HepG2 (cell line): ENCODE results near the gene ZNF341. TPM values are rescaled to one million over a fixed set of nuclear protein-coding genes. Genes with fewer than 3 reads are reported as not detected.

Experiments used
- CREB1 ChIP-seq, 2 experiments: fragments of 450-650 bp in 1 of 2; IDR thresholded peaks; 2 replicates each; pipeline ENCODE4 v1.6.1; 2016 to 2017; ENCODE audit warnings: control low read depth in 1 of 2, mild to moderate bottlenecking in 1 of 2, missing compliant biosample characterization in 1 of 2, missing genetic modification characterization in 1 of 2
- E2F2 ChIP-seq: sonication (generic); formaldehyde crosslinking; IDR thresholded peaks from 2 replicates; pipeline ENCODE4 v1.4.0; 2020; ENCODE audit warnings: missing genetic modification reagents, borderline replicate concordance
- FOXK2 ChIP-seq: fragments of 450-650 bp; IDR thresholded peaks from 2 replicates; pipeline ENCODE4 v1.6.1; 2016
- POGZ ChIP-seq: sonication (generic); formaldehyde crosslinking; IDR thresholded peaks from 2 replicates; pipeline ENCODE4 v1.4.0; 2020; ENCODE audit warnings: mild to moderate bottlenecking, missing genetic modification reagents
- RBM22 ChIP-seq: fragments of 200-400 bp; formaldehyde crosslinking; optimal IDR thresholded peaks from 2 replicates; pipeline ENCODE3; 2017; ENCODE audit warnings: mild to moderate bottlenecking, low read length, moderate library complexity
- SAFB2 ChIP-seq: sonication (generic); formaldehyde crosslinking; IDR thresholded peaks from 2 replicates; pipeline ENCODE4 v1.5.1; 2020; ENCODE audit warnings: missing genetic modification reagents, low read depth, mild to moderate bottlenecking, borderline replicate concordance
- SMAD1 ChIP-seq: sonication (generic); formaldehyde crosslinking; IDR thresholded peaks from 2 replicates; pipeline ENCODE4 v1.4.0; 2020; ENCODE audit warnings: missing genetic modification reagents, low read depth, mild to moderate bottlenecking, borderline replicate concordance
- ZFP91 ChIP-seq: sonication (generic); formaldehyde crosslinking; IDR thresholded peaks from 2 replicates; pipeline ENCODE4 v1.9.0; 2022; ENCODE audit warnings: missing genetic modification reagents, mild to moderate bottlenecking, borderline replicate concordance
- ZNF326 ChIP-seq: sonication (generic); formaldehyde crosslinking; IDR thresholded peaks from 2 replicates; pipeline ENCODE4 v1.4.0; 2020; ENCODE audit warnings: missing genetic modification reagents, borderline replicate concordance
- ZNF609 ChIP-seq: sonication (generic); formaldehyde crosslinking; IDR thresholded peaks from 2 replicates; pipeline ENCODE4 v1.4.0; 2020; ENCODE audit warnings: mild to moderate bottlenecking, missing genetic modification reagents, borderline replicate concordance
- ZSCAN20 ChIP-seq: sonication (generic); formaldehyde crosslinking; IDR thresholded peaks from 2 replicates; pipeline ENCODE4 v1.4.0; 2020; ENCODE audit warnings: missing genetic modification reagents, mild to moderate bottlenecking, borderline replicate concordance
- polyA plus RNA-seq, 8 experiments: library from polyadenylated mRNA; depleted of rRNA in 3 of 8; stranded (reverse) in 7 of 8; unstranded in 1 of 8; fragments of >200 nt; fragmentation: Illumina TruSeq in 4 of 8; extraction: Trizol in 4 of 8; gene quantifications; 2 replicates each; pipeline versions ENCODE4 v1.2.1 to v1.2.3, GENCODE V29; 2011 to 2016; ENCODE audit warnings: low read depth in 4 of 8, missing spikeins in 1 of 8, mixed read lengths in 1 of 8; ENCODE audit not compliant: insufficient read depth in 1 of 8
- total RNA-seq, 5 experiments: library from RNA; depleted of rRNA; stranded (reverse); fragments of >200 nt; fragmentation: Illumina TruSeq; extraction: Trizol; gene quantifications; 2 replicates each; pipeline ENCODE4 v1.2.3, GENCODE V29; 2016; ENCODE audit warnings: low read depth in 1 of 5

The ZNF341 gene
- total and polyA plus RNA-seq, 2 of the 13 experiments (the other 11 are each of a cell fraction or from before 2014, with no cell fraction given): 1.1 to 2.2 TPM

- TF ChIP-seq ZNF609 (CRISPR knock-in tag) (no peak), FOXK2 (no peak), ZFP91 (CRISPR knock-in tag) (0 out of 2 replicates have a peak, but pooled peaks have one; percentile 14), RBM22 (no peak), SAFB2 (CRISPR knock-in tag) (0 out of 2 replicates have a peak, but pooled peaks have one; percentile 35), POGZ (0 out of 2 replicates have a peak, but pooled peaks have one; percentile 14), E2F2 (CRISPR knock-in tag) (no peak), ZSCAN20 (no peak), SMAD1 (CRISPR knock-in tag) (no peak), ZNF326 (CRISPR knock-in tag) (no peak), CREB1 (IDR thresholded peaks at IDR 0.05) (no peak), CREB1 (CRISPR knock-in tag; IDR thresholded peaks at IDR 0.05) (no peak)
These were observed 37.8 kb upstream of the ZNF341 start (continued) for GRCh38 chr20:33693741-33694638.
